HG03280 (cell line): ENCODE measurements around the gene WFIKKN1.

Experiments used
- ATAC-seq: cut with Tn5 transposase; IDR thresholded peaks from one replicate; pipeline ENCODE4 v1.9.1; 2021; ENCODE audit warnings: mild to moderate bottlenecking, moderate library complexity; ENCODE audit not compliant: unreplicated experiment

Gene WFIKKN1

GRCh38 chr16:621526-622105 is 9.2 kb upstream of the WFIKKN1 start:
- ATAC-seq = no peak

- ATAC-seq = no peak
These were observed 7.9 kb upstream of the WFIKKN1 start for GRCh38 chr16:622920-623280.

GRCh38 chr16:624526-625070 is 6.2 kb upstream of the WFIKKN1 start:
- no peak for ATAC-seq

GRCh38 chr16:625117-625976 is 5.4 kb upstream of the WFIKKN1 start:
- no peak for ATAC-seq

GRCh38 chr16:625977-626765 is 4.6 kb upstream of the WFIKKN1 start:
- no peak for ATAC-seq

GRCh38 chr16:626787-627453 is 3.9 kb upstream of the WFIKKN1 start:
- ATAC-seq = no peak

GRCh38 chr16:627454-628239 is 3.1 kb upstream of the WFIKKN1 start:
- no peak for ATAC-seq

- no peak for ATAC-seq
These were observed 2.3 kb upstream of the WFIKKN1 start for GRCh38 chr16:628321-629061.

- no peak for ATAC-seq
These were observed 1.5 kb upstream of the WFIKKN1 start for GRCh38 chr16:629185-629832.

GRCh38 chr16:629833-630248 is 944 bp upstream of the WFIKKN1 start:
- no peak for ATAC-seq

- no peak for ATAC-seq
These were observed 453 bp upstream of the WFIKKN1 start for GRCh38 chr16:630249-630814.

GRCh38 chr16:631808-632358 is 1.1 kb downstream of the WFIKKN1 start:
- no peak for ATAC-seq

- ATAC-seq = no peak
These were observed 1.9 kb downstream of the WFIKKN1 start for GRCh38 chr16:632486-633335.

- no peak for ATAC-seq
These were observed 2.7 kb downstream of the WFIKKN1 start for GRCh38 chr16:633336-634050.

GRCh38 chr16:634051-634670 is 3.4 kb downstream of the WFIKKN1 start:
- ATAC-seq = no peak

GRCh38 chr16:634996-635395 is 4.2 kb downstream of the WFIKKN1 start:
- no peak for ATAC-seq
